GM21381 (cell line): ENCODE results near the gene CHRDL2.
"Not testable (repeated sequence)": the region's sequence is repeated elsewhere in the genome, so short reads cannot be mapped to it uniquely, and the experiment has no call there.

Experiments used
- ATAC-seq: cut with Tn5 transposase; IDR thresholded peaks from one replicate; pipeline ENCODE4 v1.9.1; 2021; ENCODE audit warnings: mild to moderate bottlenecking, moderate library complexity; ENCODE audit not compliant: unreplicated experiment

CHRDL2 gene, protein sequence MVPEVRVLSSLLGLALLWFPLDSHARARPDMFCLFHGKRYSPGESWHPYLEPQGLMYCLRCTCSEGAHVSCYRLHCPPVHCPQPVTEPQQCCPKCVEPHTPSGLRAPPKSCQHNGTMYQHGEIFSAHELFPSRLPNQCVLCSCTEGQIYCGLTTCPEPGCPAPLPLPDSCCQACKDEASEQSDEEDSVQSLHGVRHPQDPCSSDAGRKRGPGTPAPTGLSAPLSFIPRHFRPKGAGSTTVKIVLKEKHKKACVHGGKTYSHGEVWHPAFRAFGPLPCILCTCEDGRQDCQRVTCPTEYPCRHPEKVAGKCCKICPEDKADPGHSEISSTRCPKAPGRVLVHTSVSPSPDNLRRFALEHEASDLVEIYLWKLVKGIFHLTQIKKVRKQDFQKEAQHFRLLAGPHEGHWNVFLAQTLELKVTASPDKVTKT

GRCh38 chr11:74731301-74732094 is at the start of gene CHRDL2:
TSS of gene CHRDL2 (minus strand) at chr11:74731426. CDS start at chr11:74730888, 538 bp downstream.
- ATAC-seq: no peak

DNA sequence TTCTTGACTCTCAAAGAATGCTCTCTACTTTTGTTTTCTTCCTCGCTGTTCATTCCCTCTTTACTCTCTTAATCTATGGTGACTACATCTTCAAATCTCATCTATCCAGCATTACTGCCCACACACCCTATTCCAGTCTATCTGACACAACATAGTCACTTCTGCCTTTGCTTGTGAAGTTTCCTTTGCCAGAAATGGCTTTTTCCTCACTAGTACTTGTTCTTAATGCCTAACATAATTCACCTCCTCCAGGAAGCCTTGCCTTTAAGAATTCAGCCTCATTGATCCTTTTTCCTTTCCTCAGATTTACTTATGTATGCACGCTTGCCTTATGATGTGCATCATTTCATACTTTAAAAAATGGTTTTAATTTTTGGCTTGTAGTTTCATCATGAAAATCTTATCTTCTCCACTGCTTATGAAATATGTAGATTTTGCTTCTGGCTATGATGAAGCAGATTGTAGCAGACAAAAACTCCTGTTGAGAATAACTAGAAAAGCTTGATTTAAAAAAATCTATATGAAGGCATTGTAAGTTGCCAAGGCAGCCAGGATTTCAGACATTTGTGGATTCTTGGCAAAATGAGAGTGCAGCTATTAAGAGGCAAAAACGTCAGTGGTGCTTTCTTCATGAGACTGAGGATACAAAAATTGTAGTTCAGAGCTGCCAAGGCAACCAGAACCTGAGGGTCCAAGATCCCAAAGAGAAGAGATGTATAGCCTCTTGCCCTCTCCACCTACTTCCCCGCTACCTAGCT is 49.2 kb upstream of the CHRDL2 start:
- ATAC-seq: no peak

DNA sequence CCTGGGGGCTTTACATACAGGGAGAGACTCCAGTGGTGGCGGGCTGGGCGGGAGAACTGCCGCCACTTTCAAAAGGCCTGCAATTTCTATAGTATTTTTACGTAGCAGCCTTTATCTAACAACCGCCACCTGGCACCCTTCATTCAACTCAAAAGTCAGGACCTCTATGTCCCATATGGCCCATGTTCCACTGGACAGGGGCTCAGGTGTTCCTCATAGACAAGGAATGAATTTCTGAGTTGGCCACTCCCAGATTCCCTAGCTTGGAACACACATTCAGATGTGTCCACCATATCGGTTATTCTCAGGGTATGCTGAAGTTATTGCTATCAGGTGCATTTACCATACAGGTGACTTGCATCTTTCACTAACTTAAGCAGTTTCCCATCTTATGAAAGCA is 47.4 kb upstream of the CHRDL2 start:
- no peak for ATAC-seq

DNA sequence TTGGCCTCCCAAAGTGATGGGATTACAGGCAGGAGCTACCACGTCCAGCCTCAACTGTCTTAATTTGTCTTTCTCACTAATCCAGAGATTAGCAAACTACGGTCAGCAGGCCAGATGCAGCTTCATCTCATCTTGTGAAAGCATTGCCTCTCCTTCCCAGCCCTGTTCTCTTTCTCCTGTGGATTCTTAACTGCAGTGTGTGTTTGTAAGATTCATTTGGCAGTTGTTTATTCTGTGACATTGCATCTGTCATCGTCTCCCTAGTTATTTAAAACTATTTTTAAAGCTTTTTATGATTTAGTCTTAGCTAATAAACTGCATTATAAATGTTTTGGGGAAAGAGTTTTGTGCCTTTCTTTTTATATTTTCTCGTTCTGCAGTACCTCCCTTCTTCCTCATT is 46.7 kb upstream of the CHRDL2 start:
- no peak for ATAC-seq

DNA sequence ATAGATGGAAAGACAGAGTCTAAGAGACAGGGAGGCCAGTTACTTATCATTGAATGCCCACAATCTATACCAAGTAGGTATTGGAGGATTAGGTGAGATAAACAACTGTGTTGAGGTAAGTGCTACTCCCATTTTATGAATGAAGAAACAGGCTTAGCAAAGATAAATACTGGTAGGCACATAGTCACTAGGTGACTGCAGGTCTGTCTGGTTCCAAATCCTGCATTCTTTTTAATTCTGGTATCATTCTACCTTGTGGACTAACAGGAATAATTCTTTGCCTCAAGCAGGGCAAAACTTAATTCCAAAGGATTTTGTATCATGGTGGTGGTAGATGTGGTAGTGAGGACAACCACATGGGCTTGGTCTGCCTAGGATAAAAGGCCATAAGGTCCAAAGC is 45.8 kb upstream of the CHRDL2 start:
- ATAC-seq: no peak

GRCh38 chr11:74776546-74776945 is 45.3 kb upstream of the CHRDL2 start:
- ATAC-seq: no peak

DNA sequence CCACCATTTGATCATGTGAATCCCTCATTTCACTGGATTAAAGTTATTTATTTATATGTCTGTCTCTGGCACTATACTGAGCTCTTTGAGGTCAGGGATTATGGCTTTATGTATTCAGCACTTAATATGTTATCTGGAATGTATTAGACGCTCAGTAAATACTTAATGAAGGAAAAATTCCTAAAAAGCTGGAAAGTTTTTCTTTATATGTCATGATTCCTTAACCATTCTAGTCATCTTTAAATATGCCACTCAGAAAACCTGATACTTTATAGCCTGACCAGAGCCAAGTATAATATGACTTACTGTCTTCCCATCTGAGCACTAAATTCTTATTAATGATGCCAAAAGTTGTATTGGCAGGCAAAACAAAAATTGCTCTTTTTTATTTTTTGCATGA is 44.5 kb upstream of the CHRDL2 start:
- no peak for ATAC-seq

GRCh38 chr11:74773476-74773875 is 42.2 kb upstream of the CHRDL2 start:
- ATAC-seq: no peak

DNA sequence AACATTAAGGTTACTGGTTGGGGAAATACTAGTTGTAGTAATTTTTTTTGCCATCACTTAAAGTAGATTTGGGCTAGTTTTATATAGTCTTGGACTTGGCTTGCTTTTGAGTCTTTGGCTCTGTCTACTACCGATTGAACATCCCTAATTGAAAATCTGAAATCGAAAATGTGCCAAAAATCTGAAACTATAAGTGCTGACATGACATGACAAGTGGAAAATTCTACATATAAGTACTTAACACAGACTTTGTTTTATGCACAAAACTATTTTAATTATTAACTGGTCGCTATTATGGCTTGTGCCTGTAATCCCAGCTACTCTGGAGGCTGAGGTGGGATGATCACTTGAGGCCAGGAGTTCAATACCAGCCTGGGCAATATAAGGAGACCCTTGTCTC is 39.9 kb upstream of the CHRDL2 start:
- no peak for ATAC-seq

- no peak for ATAC-seq
Observed at GRCh38 chr11:74770456-74770855, 39.2 kb upstream of the CHRDL2 start.

DNA sequence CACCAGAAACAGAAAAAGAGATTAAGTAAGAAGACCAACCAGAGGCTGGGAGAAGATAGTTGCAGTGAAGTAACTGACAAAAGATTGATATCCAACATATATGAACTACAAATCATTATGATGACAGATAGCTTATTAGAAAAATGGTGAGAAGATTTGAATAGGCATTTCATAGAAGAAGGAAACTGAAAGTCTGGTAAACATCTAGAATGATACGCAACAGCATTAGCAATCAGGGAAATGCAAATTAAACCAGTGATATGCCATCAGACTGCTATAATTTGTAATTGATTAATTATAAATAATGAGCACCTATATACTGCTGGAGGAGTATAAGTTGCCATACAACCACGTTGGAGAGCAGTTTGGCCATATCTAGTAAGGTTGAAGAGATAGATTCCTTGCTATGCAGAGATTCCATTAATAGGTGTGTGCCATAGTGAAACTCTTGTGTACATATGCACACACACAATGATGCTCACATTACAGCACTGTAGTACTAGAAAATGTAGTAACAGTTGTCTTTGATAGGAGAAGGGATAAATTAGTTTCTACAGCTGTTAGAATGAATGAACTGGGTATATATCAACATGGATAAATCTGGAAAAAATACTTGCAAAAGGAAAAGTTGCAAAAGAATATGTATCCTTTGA is 38.0 kb upstream of the CHRDL2 start:
- no peak for ATAC-seq

DNA sequence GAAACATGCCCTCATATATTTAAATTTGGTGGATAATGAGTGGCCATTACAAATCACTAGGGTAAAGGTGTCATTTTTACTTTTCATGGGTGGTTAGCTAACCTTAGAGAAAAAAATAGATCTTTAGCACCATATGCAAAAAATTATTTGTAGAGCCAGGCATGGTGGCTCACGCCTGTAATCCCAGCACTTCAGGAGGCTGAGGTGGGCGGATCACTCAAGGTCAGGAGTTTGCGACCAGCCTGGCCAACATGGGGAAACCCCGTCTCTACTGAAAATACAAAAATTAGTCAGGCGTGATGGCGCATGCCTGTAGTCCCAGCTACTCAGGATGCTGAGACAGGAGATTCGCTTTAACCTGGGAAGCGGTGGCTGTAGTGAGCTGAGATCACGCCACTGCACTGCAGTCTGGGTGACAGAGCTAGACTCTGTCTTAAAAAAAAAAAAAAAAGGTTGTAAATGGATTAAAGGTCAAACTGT is 37.0 kb upstream of the CHRDL2 start:
- ATAC-seq: peak; percentile 65

GRCh38 chr11:74766905-74767304 is 35.7 kb upstream of the CHRDL2 start:
- ATAC-seq: no peak

GRCh38 chr11:74756571-74756970 is 25.3 kb upstream of the CHRDL2 start:
- no peak for ATAC-seq

GRCh38 chr11:74755395-74755995 is 24.3 kb upstream of the CHRDL2 start:
- ATAC-seq: no peak

DNA sequence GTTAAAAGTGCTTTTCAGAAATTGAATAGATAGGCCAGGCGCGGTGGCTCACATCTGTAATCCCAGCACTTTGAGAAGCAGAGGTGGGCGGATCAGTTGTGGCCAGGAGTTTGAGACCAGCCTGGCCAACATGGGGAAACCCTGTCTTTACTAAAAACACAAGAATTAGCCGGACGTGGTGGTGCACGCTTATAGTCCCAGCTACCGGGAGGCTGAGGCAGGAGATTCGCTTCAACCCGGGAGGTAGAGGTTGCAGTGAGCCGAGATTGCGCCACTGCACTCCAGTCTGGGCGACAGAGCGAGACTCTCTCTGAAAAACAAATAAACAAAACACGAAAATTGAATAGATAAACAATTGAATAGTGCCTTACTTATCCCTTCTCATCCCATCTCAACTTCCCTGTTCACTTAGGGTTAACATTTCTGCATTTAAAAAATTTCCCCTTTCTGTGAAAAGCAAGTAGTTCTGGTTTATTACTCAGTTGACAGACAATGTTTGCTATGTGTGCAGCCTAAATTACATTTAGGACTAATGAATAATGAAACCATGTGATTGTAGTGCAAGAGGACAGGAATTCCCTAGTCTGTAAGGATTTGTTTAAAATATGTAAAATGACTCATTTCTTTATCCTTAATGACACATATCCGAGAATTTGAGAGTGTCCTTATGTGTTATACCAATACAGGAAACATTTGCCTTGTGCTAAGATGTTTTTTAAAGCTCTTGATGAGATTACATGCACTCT is 23.5 kb upstream of the CHRDL2 start:
- ATAC-seq: no peak

DNA sequence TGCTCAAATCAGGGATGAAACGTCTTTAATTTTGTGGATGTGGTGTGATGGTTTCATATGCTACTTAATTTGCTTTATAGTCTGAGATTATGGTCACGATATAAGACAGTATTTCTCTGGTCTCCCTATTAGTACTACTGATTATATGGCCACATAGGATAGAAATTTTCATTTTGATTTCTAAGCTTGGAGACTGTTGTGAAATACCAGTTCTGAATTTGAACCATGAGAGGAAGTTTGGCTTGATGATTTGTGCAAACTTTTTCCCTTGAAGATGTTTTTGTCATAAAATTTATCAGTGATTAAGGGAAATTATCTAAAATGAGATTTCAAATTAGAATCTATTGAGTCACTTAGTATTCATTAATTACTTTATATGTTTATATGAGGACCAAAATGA is 20.1 kb upstream of the CHRDL2 start:
- no peak for ATAC-seq

DNA sequence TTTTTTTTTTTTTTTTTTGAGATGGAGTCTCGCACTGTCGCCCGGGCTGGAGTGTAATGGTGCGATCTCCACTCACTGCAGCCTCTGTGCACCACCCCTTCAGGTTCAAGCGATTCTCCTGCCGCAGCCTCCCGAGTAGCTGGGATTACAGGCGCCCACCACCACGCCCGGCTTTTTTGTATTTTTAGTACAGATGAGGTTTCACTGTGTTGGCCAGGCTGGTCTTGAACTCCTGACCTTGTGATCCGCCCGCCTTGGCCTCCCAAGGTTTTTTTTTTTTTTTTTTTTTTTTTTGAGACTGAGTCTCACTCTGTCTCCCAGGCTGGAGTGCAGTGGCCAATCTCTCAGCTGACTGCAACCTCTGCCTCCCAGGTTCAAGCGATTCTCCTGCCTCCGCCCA is 19.4 kb upstream of the CHRDL2 start:
- not testable (repeated sequence) for ATAC-seq

GRCh38 chr11:74749965-74750296 is 18.7 kb upstream of the CHRDL2 start:
- no peak for ATAC-seq
